Amniotic stem cell (primary cell): ENCODE data around the gene DDX39B.

Experiments used
- DNase-seq: peaks from one replicate; lab custom pipeline; 2025; lab: John Stamatoyannopoulos, UW

Gene DDX39B

DNA sequence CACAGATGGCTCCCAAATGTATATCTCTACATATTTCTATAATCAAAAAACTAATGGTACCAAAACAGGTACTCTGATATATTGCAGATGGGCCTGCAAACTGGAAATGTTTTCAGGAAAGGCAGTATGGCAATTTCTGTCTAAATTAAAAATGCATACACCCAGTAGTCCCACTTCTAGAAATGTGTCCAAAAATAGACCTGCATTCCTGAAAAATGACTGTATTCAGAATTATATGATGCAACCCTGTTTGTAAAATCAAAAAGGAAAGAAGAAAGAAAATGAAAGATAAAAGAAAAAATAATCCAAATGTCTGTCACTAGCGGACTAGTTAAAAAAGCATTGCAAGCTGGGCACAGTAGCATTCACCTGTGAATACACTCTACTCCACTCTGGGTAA is 56.7 kb downstream of the DDX39B start:
- no peak for DNase-seq

DNA sequence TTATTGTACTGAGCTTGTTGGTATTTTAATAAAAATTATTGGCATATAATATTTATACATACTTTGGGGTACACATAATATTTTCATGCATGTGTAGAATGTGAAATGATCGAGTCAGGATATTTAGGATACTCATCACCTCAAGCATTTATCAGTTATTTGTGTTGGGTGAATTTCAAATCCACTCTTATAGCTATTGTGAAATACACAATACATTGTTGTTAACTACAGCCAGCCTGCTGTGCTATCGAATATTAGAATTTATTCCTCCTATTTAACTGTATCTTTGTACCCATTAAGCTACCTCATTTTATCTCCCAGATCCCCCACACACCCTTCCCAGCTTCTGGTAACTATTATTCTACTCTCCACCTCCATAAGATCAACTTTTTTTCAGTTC is 58.4 kb downstream of the DDX39B start:
- no peak for DNase-seq

DNA sequence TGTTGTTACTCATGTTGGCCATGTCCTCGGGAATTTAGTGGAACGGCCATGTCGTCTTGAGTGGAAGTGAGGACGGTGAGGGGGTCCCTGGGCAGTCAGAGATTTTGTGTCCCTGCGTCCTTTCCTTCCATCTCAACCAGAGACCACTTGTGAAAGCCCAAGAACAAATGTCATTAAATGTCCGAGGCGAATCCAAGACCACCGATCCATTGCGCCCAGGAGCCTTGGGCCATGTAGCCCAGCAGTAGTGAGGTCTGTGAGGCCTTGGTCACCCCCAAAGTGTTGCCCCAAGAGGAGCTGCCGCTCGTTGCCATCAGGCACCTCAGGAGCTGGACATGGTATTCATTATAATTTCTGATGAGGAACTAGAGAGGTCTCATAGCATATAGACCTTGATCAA is 61.2 kb downstream of the DDX39B start:
- no peak for DNase-seq
